Spinal cord (tissue), 10 donors: Measurements from ENCODE around the gene TGFBRAP1. TPM values are rescaled to one million over a fixed set of nuclear protein-coding genes. Genes with fewer than 3 reads are reported as not detected.
"Not testable (repeated sequence)": the region's sequence is repeated elsewhere in the genome, so short reads cannot be mapped to it uniquely, and the experiment has no call there.

Experiments
- DNase-seq, 6 donors: peaks; one replicate each; pipeline versions ENCODE4 v3.0.0 to v3.0.0-alpha.2; 2013 to 2015; ENCODE audit warnings: low spot score in 6 of 6, low read depth in 4 of 6
- H3K27ac ChIP-seq: one replicate; pipeline ENCODE4 v1.5.1; 2013; ENCODE audit warnings: low read depth, low read length, control low read depth
- H3K27me3 ChIP-seq: one replicate; pipeline ENCODE4 v1.6.1; 2013; ENCODE audit warnings: low read length; ENCODE audit not compliant: control insufficient read depth, insufficient read depth
- H3K36me3 ChIP-seq: one replicate; pipeline ENCODE4 v1.6.1; 2013; ENCODE audit warnings: low read length; ENCODE audit not compliant: control insufficient read depth, insufficient read depth
- H3K4me1 ChIP-seq: one replicate; pipeline ENCODE4 v1.6.1; 2013; ENCODE audit warnings: low read length; ENCODE audit not compliant: control insufficient read depth, insufficient read depth
- H3K4me3 ChIP-seq: one replicate; pipeline ENCODE4 v1.5.1; 2013; ENCODE audit warnings: low read depth, low read length, control low read depth
- H3K9me3 ChIP-seq: one replicate; pipeline ENCODE4 v1.6.1; 2013; ENCODE audit warnings: low read length; ENCODE audit not compliant: control insufficient read depth, insufficient read depth
- WGBS: methylation state at CpG from one replicate; pipeline ENCODE4 v1.1.5; 2013; ENCODE audit warnings: missing lambda C conversion rate; ENCODE audit not compliant: insufficient coverage; 5-methylcytosine and 5-hydroxymethylcytosine counted together
- polyA plus RNA-seq, 2 donors: library from polyadenylated mRNA; unstranded; fragments of 120-200 nt; gene quantifications; one replicate each; pipeline ENCODE4 v1.2.1, GENCODE V29; 2013; ENCODE audit not compliant: insufficient read length in 2 of 2
- total RNA-seq, 2 donors: library from RNA; depleted of rRNA in 1 of 2; stranded (reverse); fragments of 120-200 nt in 1 of 2; fragments of >200 nt in 1 of 2; gene quantifications; one replicate each; pipeline versions ENCODE4 v1.2.3 to v1.2.4, GENCODE V29; 2013 to 2014
- donor health status: healthy.

The TGFBRAP1 gene
- total and polyA plus RNA-seq, 4 donors, result 14.7 to 18.9 (median 17.8) TPM

GRCh38 chr2:105251016-105251648 lies 78.4 kb downstream of the TGFBRAP1 start:
- not testable (repeated sequence) for H3K9me3 ChIP-seq, H3K4me1 ChIP-seq, H3K36me3 ChIP-seq, H3K27me3 ChIP-seq, H3K27ac ChIP-seq, H3K4me3 ChIP-seq, DNase-seq
- WGBS, result over 99% methylated on average over 18 of the region's 43 CpGs

GRCh38 chr2:105249891-105250290 lies 79.6 kb downstream of the TGFBRAP1 start:
- H3K4me1 ChIP-seq, result peaks cover 3% of the 10 kb centered on the region
- no peak for DNase-seq
- no peak overlapping the region for H3K27ac ChIP-seq
- no peaks in the 10 kb centered on the region for H3K27me3 ChIP-seq
- 92% methylated on average over 4 of the region's 4 CpGs for WGBS
- no peaks in the 10 kb centered on the region for H3K9me3 ChIP-seq
- no peak overlapping the region for H3K4me3 ChIP-seq
- no peaks in the 10 kb centered on the region for H3K36me3 ChIP-seq

GRCh38 chr2:105249181-105249580 lies 80.4 kb downstream of the TGFBRAP1 start:
- no CpG with 5 or more reads among the region's 5 CpGs for WGBS
- Histone ChIP-seq H3K36me3 (no peaks in the 10 kb centered on the region), H3K27ac (no peak overlapping the region), H3K27me3 (no peaks in the 10 kb centered on the region), H3K4me1 (peaks cover 3% of the 10 kb centered on the region), H3K9me3 (no peaks in the 10 kb centered on the region), H3K4me3 (no peak overlapping the region)
- DNase-seq, result no peak

GRCh38 chr2:105248316-105249070 lies 81.0 kb downstream of the TGFBRAP1 start:
- no peaks in the 10 kb centered on the region for H3K9me3 ChIP-seq
- peaks cover 3% of the 10 kb centered on the region for H3K4me1 ChIP-seq
- 45% methylated on average over 2 of the region's 4 CpGs for WGBS
- H3K36me3 ChIP-seq, result peaks cover 2% of the 10 kb centered on the region
- no peak overlapping the region for H3K4me3 ChIP-seq
- no peak for DNase-seq
- H3K27ac ChIP-seq, result no peak overlapping the region
- no peaks in the 10 kb centered on the region for H3K27me3 ChIP-seq

GRCh38 chr2:105244451-105244850 lies 85.1 kb downstream of the TGFBRAP1 start:
- no peak overlapping the region for H3K4me3 ChIP-seq

GRCh38 chr2:105243961-105244360 lies 85.6 kb downstream of the TGFBRAP1 start:
- Histone ChIP-seq H3K27me3 (no peaks in the 10 kb centered on the region), H3K9me3 (no peaks in the 10 kb centered on the region), H3K36me3 (peaks cover 17% of the 10 kb centered on the region), H3K27ac (no peak overlapping the region), H3K4me1 (no peaks in the 10 kb centered on the region), H3K4me3 (no peak overlapping the region)
- no peak for DNase-seq
- 65% methylated on average over 4 of the region's 5 CpGs for WGBS

More at GRCh38 chr2:105244451-105244850, 85.1 kb downstream of the TGFBRAP1 start:
- no peak for DNase-seq
- no CpG with 5 or more reads among the region's 3 CpGs for WGBS
- Histone ChIP-seq H3K27ac (no peak overlapping the region), H3K27me3 (no peaks in the 10 kb centered on the region), H3K9me3 (no peaks in the 10 kb centered on the region), H3K36me3 (peaks cover 17% of the 10 kb centered on the region), H3K4me1 (peaks cover under 1% of the 10 kb centered on the region)

- Histone ChIP-seq H3K27ac (no peak overlapping the region), H3K9me3 (no peaks in the 10 kb centered on the region), H3K27me3 (no peaks in the 10 kb centered on the region), H3K4me3 (no peak overlapping the region), H3K4me1 (no peaks in the 10 kb centered on the region), H3K36me3 (peaks cover 17% of the 10 kb centered on the region)
- WGBS, result 97% methylated on average over 50 of the region's 50 CpGs
- DNase-seq, result no peak
These were observed 87.1 kb downstream of the TGFBRAP1 start for GRCh38 chr2:105242286-105242993.

- WGBS, result 89% methylated on average over 10 of the region's 10 CpGs
- Histone ChIP-seq H3K9me3 (no peaks in the 10 kb centered on the region), H3K27me3 (peaks cover 2% of the 10 kb centered on the region), H3K27ac (no peak within 1 kb of the TSS), H3K36me3 (peaks cover 26% of the 10 kb centered on the region), H3K4me1 (peaks cover 6% of the 10 kb centered on the region), H3K4me3 (no peak within 1 kb of the TSS)
- no peak for DNase-seq
These were observed 88.1 kb downstream of the TGFBRAP1 start, which contains the start of gene GPR45 for GRCh38 chr2:105241443-105241842. Gene GPR45, plus strand, starts transcription at chr2:105241743. Its CDS starts 116 bp downstream, at chr2:105241859.

GRCh38 chr2:105239924-105240323 lies 89.6 kb downstream of the TGFBRAP1 start:
- Histone ChIP-seq H3K4me1 (peaks cover 16% of the 10 kb centered on the region), H3K4me3 (no peak overlapping the region), H3K27ac (no peak overlapping the region), H3K36me3 (peaks cover 26% of the 10 kb centered on the region), H3K27me3 (peaks cover 2% of the 10 kb centered on the region), H3K9me3 (no peaks in the 10 kb centered on the region)
- no peak for DNase-seq
- WGBS, result no CpG with 5 or more reads among the region's 2 CpGs
